ENCODE measurements around the gene CPEB1.
"Not testable (repeated sequence)": the region's sequence is repeated elsewhere in the genome, so short reads cannot be mapped to it uniquely, and the experiment has no call there.

The CPEB1 gene

GRCh38 chr15:82548700-82549099 lies 98.5 kb downstream of the CPEB1 start:
- no peak for DNase-seq (ENCODE audit: low read depth in 2 of 3, low spot score in 2 of 3)

- DNase-seq (ENCODE audit: low read depth in 2 of 3, low spot score in 2 of 3) = no peak
These were observed 101.7 kb downstream of the CPEB1 start for GRCh38 chr15:82545478-82545877.

GRCh38 chr15:82545002-82545401 lies 102.2 kb downstream of the CPEB1 start:
- DNase-seq (ENCODE audit: low read depth in 2 of 3, low spot score in 2 of 3) = no peak

- no peak for DNase-seq (ENCODE audit: low read depth in 2 of 3, low spot score in 2 of 3)
These were observed 102.7 kb downstream of the CPEB1 start for GRCh38 chr15:82544431-82544830.

- DNase-seq (ENCODE audit: low read depth in 2 of 3, low spot score in 2 of 3) = no peak
These were observed 104.0 kb downstream of the CPEB1 start for GRCh38 chr15:82543160-82543559.

GRCh38 chr15:82540984-82541431 lies 106.2 kb downstream of the CPEB1 start:
- no peak for DNase-seq (ENCODE audit: low read depth in 2 of 3, low spot score in 2 of 3)

GRCh38 chr15:82540055-82540983 lies 106.8 kb downstream of the CPEB1 start, which contains the start of gene RPS17:
TSS of gene RPS17 (minus strand) at chr15:82540457. CDS start at chr15:82540428, 29 bp downstream.
- DNase-seq (ENCODE audit: low read depth in 2 of 3, low spot score in 2 of 3) = peak; percentile 97 to 99 (median 98)

- no peak for DNase-seq (ENCODE audit: low read depth in 2 of 3, low spot score in 2 of 3)
These were observed 107.5 kb downstream of the CPEB1 start for GRCh38 chr15:82539691-82540054.

GRCh38 chr15:82538961-82539690 lies 108.0 kb downstream of the CPEB1 start:
- no peak for DNase-seq (ENCODE audit: low read depth in 2 of 3, low spot score in 2 of 3)

GRCh38 chr15:82537351-82537908 lies 109.7 kb downstream of the CPEB1 start:
- no peak for DNase-seq (ENCODE audit: low read depth in 2 of 3, low spot score in 2 of 3)

GRCh38 chr15:82536409-82537350 lies 110.5 kb downstream of the CPEB1 start:
- no peak for DNase-seq (ENCODE audit: low read depth in 2 of 3, low spot score in 2 of 3)

GRCh38 chr15:82535566-82536408 lies 111.4 kb downstream of the CPEB1 start:
- DNase-seq (ENCODE audit: low read depth in 2 of 3, low spot score in 2 of 3) = no peak

GRCh38 chr15:82535151-82535550 lies 112.0 kb downstream of the CPEB1 start:
- DNase-seq (ENCODE audit: low read depth in 2 of 3, low spot score in 2 of 3) = not testable (repeated sequence)

- DNase-seq (ENCODE audit: low read depth in 2 of 3, low spot score in 2 of 3) = not testable (repeated sequence)
These were observed 112.7 kb downstream of the CPEB1 start for GRCh38 chr15:82534457-82534861.

- no peak for DNase-seq (ENCODE audit: low read depth in 2 of 3, low spot score in 2 of 3)
These were observed 113.4 kb downstream of the CPEB1 start for GRCh38 chr15:82533801-82534200.

GRCh38 chr15:82532991-82533481 lies 114.1 kb downstream of the CPEB1 start:
- no peak for DNase-seq (ENCODE audit: low read depth in 2 of 3, low spot score in 2 of 3)

GRCh38 chr15:82532383-82532990 lies 114.7 kb downstream of the CPEB1 start:
- DNase-seq (ENCODE audit: low read depth in 2 of 3, low spot score in 2 of 3) = no peak

GRCh38 chr15:82531496-82532382 lies 115.4 kb downstream of the CPEB1 start:
- DNase-seq (ENCODE audit: low read depth in 2 of 3, low spot score in 2 of 3) = no peak

Data from activated CD8-positive, alpha-beta memory T cell treated with anti-CD3 and anti-CD28 coated beads for 48 hours (primary cell).